Fibroblast of lung (primary cell): Measurements from ENCODE around the gene AVPI1.

Experiments used
- EZH2 ChIP-seq: IDR thresholded peaks from 2 replicates; pipeline ENCODE4 v1.5.1; 2012; ENCODE audit warnings: low read length, control low read depth, mild to moderate bottlenecking; ENCODE audit errors: missing control alignments
- TF ChIP-seq, protein P1 (sequence below), 2 donors: IDR thresholded peaks in 1 of 2; conservative IDR thresholded peaks in 1 of 2; 1 replicate in 1 of 2; 2 replicates in 1 of 2; pipeline ENCODE4 v1.5.1; 2011 to 2012; ENCODE audit warnings: low read length in 2 of 2, control low read depth in 1 of 2, inconsistent platforms in 1 of 2, low read depth in 1 of 2, mild to moderate bottlenecking in 1 of 2

- TF ChIP-seq, protein P1, sequence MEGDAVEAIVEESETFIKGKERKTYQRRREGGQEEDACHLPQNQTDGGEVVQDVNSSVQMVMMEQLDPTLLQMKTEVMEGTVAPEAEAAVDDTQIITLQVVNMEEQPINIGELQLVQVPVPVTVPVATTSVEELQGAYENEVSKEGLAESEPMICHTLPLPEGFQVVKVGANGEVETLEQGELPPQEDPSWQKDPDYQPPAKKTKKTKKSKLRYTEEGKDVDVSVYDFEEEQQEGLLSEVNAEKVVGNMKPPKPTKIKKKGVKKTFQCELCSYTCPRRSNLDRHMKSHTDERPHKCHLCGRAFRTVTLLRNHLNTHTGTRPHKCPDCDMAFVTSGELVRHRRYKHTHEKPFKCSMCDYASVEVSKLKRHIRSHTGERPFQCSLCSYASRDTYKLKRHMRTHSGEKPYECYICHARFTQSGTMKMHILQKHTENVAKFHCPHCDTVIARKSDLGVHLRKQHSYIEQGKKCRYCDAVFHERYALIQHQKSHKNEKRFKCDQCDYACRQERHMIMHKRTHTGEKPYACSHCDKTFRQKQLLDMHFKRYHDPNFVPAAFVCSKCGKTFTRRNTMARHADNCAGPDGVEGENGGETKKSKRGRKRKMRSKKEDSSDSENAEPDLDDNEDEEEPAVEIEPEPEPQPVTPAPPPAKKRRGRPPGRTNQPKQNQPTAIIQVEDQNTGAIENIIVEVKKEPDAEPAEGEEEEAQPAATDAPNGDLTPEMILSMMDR (conservative IDR thresholded peaks at IDR 0.05 in 1 of 2, IDR thresholded peaks at IDR 0.05 in 1 of 2; ENCODE audit: low read depth in 1 of 2, low read length in 2 of 2): no peak
- TF ChIP-seq EZH2: no peak
Measured at GRCh38 chr10:97733256-97733655, 46.2 kb upstream of the AVPI1 start.
